Mesothelial cell of epicardium (in vitro differentiated cells): ENCODE results near the gene HDAC10. TPM values are rescaled to one million over a fixed set of nuclear protein-coding genes. Genes with fewer than 3 reads are reported as not detected.

ENCODE experiments used
- DNase-seq, 2 experiments: peaks; one replicate each; pipeline ENCODE4 v3.0.0; 2021; ENCODE audit warnings: low spot score in 2 of 2; ENCODE audit not compliant: unreplicated experiment in 2 of 2
- H3K27ac Mint-ChIP-seq: 2 replicates; pipeline ENCODE4 v1.8.0; 2021; ENCODE audit warnings: mixed read lengths
- H3K27me3 Mint-ChIP-seq: 2 replicates; pipeline ENCODE4 v1.8.0; 2021; ENCODE audit warnings: low read depth, mixed read lengths
- H3K36me3 Mint-ChIP-seq: 2 replicates; pipeline ENCODE4 v1.8.0; 2021; ENCODE audit warnings: mixed read lengths
- H3K4me1 Mint-ChIP-seq: 2 replicates; pipeline ENCODE4 v1.8.0; 2021; ENCODE audit warnings: mixed read lengths
- H3K4me3 Mint-ChIP-seq: 2 replicates; pipeline ENCODE4 v1.8.0; 2021; ENCODE audit warnings: mild to moderate bottlenecking, moderate library complexity, mixed read lengths
- H3K9me3 Mint-ChIP-seq: 2 replicates; pipeline ENCODE4 v1.8.0; 2021; ENCODE audit warnings: mixed read lengths
- CTCF ChIP-seq: fragments of 200-600 bp; sonication (generic); IDR thresholded peaks from one replicate; pipeline ENCODE4 v1.5.0; 2021; ENCODE audit warnings: antibody characterized with exemption; ENCODE audit not compliant: unreplicated experiment
- total RNA-seq: library from RNA; stranded (reverse); gene quantifications from 3 replicates; pipeline ENCODE4 v1.2.1, GENCODE V29; 2021

The HDAC10 gene
- total RNA-seq, 1 donor from 2014 or later: 79.5 TPM

GRCh38 chr22:50278461-50278860, 27.4 kb upstream of the HDAC10 start:
- Mint-ChIP-seq H3K4me1 (peaks cover 8% of the 10 kb centered on the region), H3K27me3 (no peaks in the 10 kb centered on the region), H3K9me3 (no peaks in the 10 kb centered on the region), H3K36me3 (peaks cover 23% of the 10 kb centered on the region), H3K4me3 (no peak overlapping the region), H3K27ac (no peak overlapping the region)
- no peak for DNase-seq
- TF ChIP-seq CTCF: no peak

- TF ChIP-seq CTCF: no peak
- Mint-ChIP-seq H3K4me3 (no peak overlapping the region), H3K36me3 (peaks cover 23% of the 10 kb centered on the region), H3K27ac (no peak overlapping the region), H3K9me3 (no peaks in the 10 kb centered on the region), H3K4me1 (peaks cover 9% of the 10 kb centered on the region), H3K27me3 (no peaks in the 10 kb centered on the region)
- no peak for DNase-seq
These were observed 26.7 kb upstream of the HDAC10 start for GRCh38 chr22:50277761-50278160.

GRCh38 chr22:50276143-50276542, 25.1 kb upstream of the HDAC10 start:
- Mint-ChIP-seq H3K4me1 (peaks cover 11% of the 10 kb centered on the region), H3K4me3 (no peak overlapping the region), H3K27ac (no peak overlapping the region), H3K27me3 (no peaks in the 10 kb centered on the region), H3K36me3 (peaks cover 21% of the 10 kb centered on the region), H3K9me3 (no peaks in the 10 kb centered on the region)
- DNase-seq: no peak
- peak; percentile 63 for TF ChIP-seq CTCF

- Mint-ChIP-seq H3K9me3 (no peaks in the 10 kb centered on the region), H3K4me1 (peaks cover 16% of the 10 kb centered on the region), H3K27me3 (no peaks in the 10 kb centered on the region), H3K4me3 (no peak overlapping the region), H3K27ac (peak overlapping the region; percentile 69), H3K36me3 (peaks cover 17% of the 10 kb centered on the region)
- DNase-seq: no peak
- no peak for TF ChIP-seq CTCF
These were observed 24.4 kb upstream of the HDAC10 start for GRCh38 chr22:50275181-50276055.

GRCh38 chr22:50274771-50275170, 23.7 kb upstream of the HDAC10 start:
- H3K9me3 Mint-ChIP-seq: no peaks in the 10 kb centered on the region
- no peak for DNase-seq
- peak overlapping the region; percentile 69 for H3K27ac Mint-ChIP-seq
- no peaks in the 10 kb centered on the region for H3K27me3 Mint-ChIP-seq
- H3K36me3 Mint-ChIP-seq: peaks cover 17% of the 10 kb centered on the region
- H3K4me3 Mint-ChIP-seq: no peak overlapping the region
- H3K4me1 Mint-ChIP-seq: peaks cover 16% of the 10 kb centered on the region
- TF ChIP-seq CTCF: no peak
